HG02610 (cell line): Measurements from ENCODE around the gene EIF5A2.

Experiments
- ATAC-seq: cut with Tn5 transposase; IDR thresholded peaks from one replicate; pipeline ENCODE4 v1.9.1; 2021; ENCODE audit warnings: mild to moderate bottlenecking, moderate library complexity; ENCODE audit not compliant: unreplicated experiment

Gene EIF5A2

GRCh38 chr3:170862618-170863374 lies 45.6 kb downstream of the EIF5A2 start:
- ATAC-seq = no peak

- ATAC-seq = no peak
These were observed 49.8 kb downstream of the EIF5A2 start for GRCh38 chr3:170858599-170858998.

- ATAC-seq = no peak
These were observed 56.1 kb downstream of the EIF5A2 start for GRCh38 chr3:170852324-170852723.

GRCh38 chr3:170848292-170848917 lies 60.0 kb downstream of the EIF5A2 start:
- ATAC-seq = no peak

GRCh38 chr3:170844377-170844776 lies 64.1 kb downstream of the EIF5A2 start:
- ATAC-seq = no peak

- ATAC-seq = no peak
These were observed 68.1 kb downstream of the EIF5A2 start for GRCh38 chr3:170840291-170840859.

- ATAC-seq = no peak
These were observed 68.8 kb downstream of the EIF5A2 start for GRCh38 chr3:170839518-170840100.
